NCI-H524 (cell line): ENCODE measurements around the gene SLC4A8.

Source experiments
- DNase-seq, 2 experiments: peaks; one replicate each; lab custom pipeline; 2025; lab: John Stamatoyannopoulos, UW

The SLC4A8 gene

GRCh38 chr12:51424662-51425539 is at the start of gene SLC4A8:
Gene SLC4A8 (plus strand): TSS chr12:51424831. CDS start chr12:51424988, 157 bp downstream.
- peak; percentile 88 to 95 for DNase-seq

GRCh38 chr12:51374856-51375255 is 49.8 kb upstream of the SLC4A8 start:
- no peak for DNase-seq

GRCh38 chr12:51377099-51377984 is 47.3 kb upstream of the SLC4A8 start:
- DNase-seq = peak; percentile 36 to 69

- no peak for DNase-seq
Measured at GRCh38 chr12:51378749-51379148, 45.9 kb upstream of the SLC4A8 start.

- no peak for DNase-seq
Measured at GRCh38 chr12:51379571-51379970, 45.1 kb upstream of the SLC4A8 start.

- peak; percentile 35 to 69 for DNase-seq
Measured at GRCh38 chr12:51381226-51382079, 43.2 kb upstream of the SLC4A8 start.

- DNase-seq = peak in 1 of 2 experiments; percentile 14
Measured at GRCh38 chr12:51382173-51382572, 42.5 kb upstream of the SLC4A8 start.

GRCh38 chr12:51383269-51383905 is 41.2 kb upstream of the SLC4A8 start:
- DNase-seq = peak in 1 of 2 experiments; percentile 8

- no peak for DNase-seq
Measured at GRCh38 chr12:51386351-51386750, 38.3 kb upstream of the SLC4A8 start.

GRCh38 chr12:51388069-51388799 is 36.4 kb upstream of the SLC4A8 start:
- DNase-seq = no peak

- DNase-seq = no peak
Measured at GRCh38 chr12:51388846-51389245, 35.8 kb upstream of the SLC4A8 start.

GRCh38 chr12:51389302-51389999 is 35.2 kb upstream of the SLC4A8 start:
- no peak for DNase-seq

- no peak for DNase-seq
Measured at GRCh38 chr12:51390457-51390856, 34.2 kb upstream of the SLC4A8 start.

- DNase-seq = no peak
Measured at GRCh38 chr12:51390891-51391282, 33.7 kb upstream of the SLC4A8 start.

- DNase-seq = peak in 1 of 2 experiments; percentile 12
Measured at GRCh38 chr12:51391283-51392123, 33.1 kb upstream of the SLC4A8 start, which contains the start of gene GALNT6. Gene GALNT6 (minus strand): TSS chr12:51391406. CDS start chr12:51379781, 11,625 bp downstream.

- DNase-seq = no peak
Measured at GRCh38 chr12:51392556-51393237, 31.9 kb upstream of the SLC4A8 start.

GRCh38 chr12:51393676-51394545 is 30.7 kb upstream of the SLC4A8 start:
- DNase-seq = no peak
